NOMO-1 (cell line): Measurements from ENCODE around the gene GNG7.
"Not testable (repeated sequence)": the region's sequence is repeated elsewhere in the genome, so short reads cannot be mapped to it uniquely, and the experiment has no call there.

ENCODE experiments used
- DNase-seq, 2 experiments: peaks; one replicate each; lab custom pipeline; 2025; ENCODE audit not compliant: unreplicated experiment in 2 of 2; lab: John Stamatoyannopoulos, UW

Gene GNG7

DNA sequence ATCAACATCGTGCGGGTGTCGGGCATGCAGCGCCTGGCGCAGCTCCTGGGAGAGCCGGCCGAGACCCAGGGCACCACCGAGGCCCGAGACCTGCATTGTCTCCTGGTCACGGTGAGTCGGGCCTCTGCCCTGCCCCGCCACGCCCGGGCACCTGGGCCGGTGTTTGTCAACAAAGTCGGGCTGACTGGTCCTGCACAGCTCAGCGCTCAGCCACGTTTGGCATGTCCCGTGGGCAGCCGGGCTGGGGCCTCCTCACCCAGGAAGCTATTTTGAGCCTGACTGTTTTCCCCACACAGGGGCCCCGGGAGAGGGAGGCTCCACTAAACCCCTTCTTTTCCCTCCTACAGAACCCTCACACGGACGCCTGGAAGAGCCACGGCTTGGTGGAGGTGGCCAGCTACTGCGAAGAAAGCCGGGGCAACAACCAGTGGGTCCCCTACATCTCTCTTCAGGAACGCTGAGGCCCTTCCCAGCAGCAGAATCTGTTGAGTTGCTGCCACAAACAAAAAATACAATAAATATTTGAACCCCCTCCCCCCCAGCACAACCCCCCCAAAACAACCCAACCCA, 225.3 kb downstream of the GNG7 start:
- no peak for DNase-seq

DNA sequence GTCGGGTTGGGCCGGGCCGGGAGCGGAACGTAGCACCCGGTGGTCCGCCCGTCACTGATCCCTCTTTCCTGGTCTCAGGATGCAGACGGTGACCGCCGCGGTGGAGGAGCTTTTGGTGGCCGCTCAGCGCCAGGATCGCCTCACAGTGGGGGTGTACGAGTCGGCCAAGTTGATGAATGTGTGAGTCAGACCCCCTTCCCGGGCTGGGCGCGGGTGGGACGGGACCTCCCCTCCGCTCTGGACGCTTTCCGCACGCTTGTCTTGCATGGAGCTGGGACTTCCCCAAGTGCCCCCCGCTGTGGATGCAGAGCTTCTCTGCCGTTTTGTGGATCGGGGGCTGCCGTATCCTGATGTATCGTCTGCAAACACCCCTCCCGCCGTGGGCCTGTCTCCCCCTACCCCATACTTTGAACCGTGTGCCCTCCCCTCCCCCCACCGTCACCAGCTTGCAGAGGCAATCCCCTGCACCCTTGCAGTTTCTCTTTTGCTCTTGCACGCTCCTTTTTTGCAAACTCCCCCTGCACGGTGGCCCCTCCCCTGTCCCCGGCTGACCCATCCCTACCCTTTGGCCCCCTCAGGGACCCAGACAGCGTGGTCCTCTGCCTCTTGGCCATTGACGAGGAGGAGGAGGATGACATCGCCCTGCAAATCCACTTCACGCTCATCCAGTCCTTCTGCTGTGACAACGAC, 225.9 kb downstream of the GNG7 start:
- DNase-seq: peak in 1 of 2 experiments; percentile 57

DNA sequence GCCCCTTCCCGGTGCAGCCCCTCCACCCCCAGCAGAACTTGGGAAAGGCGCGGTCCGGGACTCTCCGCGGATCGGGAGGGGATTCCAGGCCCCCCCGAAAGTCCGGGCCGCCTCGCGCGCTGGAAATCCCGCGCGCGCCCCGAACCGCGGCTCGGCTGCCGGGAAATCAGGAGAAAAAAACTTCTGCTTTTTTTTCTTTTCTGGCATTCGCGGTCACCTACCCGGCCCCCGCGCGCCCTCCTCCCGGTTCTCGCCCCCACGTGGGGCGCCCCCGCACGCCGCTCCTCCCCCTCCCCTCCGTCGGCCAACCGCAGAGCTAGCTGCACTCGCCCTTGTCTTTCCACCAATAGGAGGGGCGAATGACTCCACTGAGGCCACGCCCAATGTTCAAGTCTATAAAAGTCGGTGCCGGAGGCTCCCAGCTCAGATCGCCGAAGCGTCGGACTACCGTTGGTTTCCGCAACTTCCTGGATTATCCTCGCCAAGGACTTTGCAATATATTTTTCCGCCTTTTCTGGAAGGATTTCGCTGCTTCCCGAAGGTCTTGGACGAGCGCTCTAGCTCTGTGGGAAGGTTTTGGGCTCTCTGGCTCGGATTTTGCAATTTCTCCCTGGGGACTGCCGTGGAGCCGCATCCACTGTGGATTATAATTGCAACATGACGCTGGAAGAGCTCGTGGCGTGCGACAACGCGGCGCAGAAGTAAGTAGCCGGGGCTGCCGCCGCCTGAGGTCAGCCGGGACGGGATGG, 226.6 kb downstream of the GNG7 start, which contains the start of gene GADD45B:
GADD45B (plus strand) TSS at position 426 of the 749 bp plus-strand sequence; CDS start at position 658, 232 bp downstream.
- DNase-seq: peak; percentile 96 to 98

DNA sequence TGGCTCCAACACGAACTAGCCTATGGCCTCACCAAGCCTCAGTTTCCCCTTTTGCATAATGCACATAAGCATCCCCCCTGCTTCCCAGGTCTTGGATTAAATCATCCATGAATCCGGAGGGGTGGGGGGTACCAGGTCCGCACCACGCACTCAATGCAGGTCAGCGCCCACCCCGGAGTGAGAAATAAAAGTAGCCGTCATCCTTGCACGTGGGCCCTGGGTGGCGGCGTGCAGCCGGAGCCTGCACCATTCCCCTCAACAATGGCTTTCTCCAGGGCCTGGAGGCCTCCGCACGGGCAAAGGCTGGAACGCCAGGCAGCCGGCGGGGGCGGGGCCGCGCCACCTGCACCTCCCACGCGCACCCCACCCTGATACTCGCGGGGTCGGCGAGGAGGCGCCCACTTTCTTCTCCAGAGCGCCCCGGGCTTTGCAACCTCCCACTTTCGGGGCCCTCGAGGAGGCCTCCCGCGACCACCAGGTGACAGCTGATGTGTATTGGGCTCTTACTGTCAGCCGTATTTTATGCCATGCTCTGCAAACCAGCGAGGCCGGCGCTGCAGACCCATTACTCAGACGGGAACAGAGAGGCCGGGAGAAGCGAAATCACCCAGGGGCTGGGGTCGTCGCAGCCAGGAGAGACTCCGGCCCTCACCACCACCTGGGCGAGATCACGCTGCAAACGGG, 227.3 kb downstream of the GNG7 start:
- peak; percentile 53 to 57 for DNase-seq

DNA sequence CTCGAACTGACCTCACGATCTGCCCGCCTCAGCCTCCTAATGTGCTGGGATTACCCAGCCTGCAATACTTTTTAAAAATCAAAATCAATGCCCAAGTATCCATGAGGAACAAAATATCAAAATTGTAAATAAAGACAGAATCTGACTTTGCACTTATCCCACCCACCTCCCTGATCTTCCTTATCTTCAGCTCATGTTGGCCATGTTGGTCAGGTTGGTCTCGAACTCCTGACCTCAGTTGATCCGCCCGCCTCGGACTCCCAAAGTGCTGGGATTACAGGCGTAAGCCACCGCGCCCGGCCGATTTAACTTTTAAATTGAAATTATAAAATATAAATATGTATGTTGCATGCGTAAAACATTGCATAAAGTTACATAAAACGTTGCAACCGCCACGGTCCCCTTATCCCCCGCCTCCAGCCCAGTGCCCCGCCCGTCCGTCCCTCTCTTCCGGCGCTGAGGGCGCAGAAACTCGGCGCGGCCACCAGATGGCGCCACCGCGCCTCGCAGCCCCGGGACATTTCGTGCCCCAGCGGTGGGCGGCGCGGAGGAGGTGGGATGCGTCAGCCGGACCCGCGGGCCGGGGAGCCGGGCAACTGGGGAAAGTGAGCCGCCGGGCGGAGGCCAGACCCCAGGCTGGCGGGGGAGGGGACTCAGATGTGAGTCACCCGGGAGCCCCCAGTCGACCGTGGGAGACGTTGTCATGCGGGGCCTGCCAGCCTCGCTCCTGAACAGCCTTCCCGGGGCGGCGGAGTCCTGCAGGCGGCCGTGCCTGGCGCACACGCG, 228.1 kb downstream of the GNG7 start:
- peak; percentile 85 for DNase-seq

DNA sequence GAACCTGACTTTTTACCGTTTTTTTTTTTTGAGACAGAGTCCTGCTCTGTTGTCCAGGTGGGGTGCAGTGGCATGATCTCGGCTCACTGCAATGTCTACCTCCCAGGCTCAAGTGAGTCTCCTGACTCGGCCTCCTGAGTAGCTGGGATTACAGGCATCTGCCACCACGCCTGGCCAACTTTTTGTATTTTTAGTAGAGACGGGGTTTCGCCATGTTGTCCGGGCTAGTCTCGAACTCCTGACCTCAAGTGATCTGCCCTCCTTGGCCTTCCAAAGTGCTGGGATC, 232.6 kb downstream of the GNG7 start:
- DNase-seq: not testable (repeated sequence)

DNA sequence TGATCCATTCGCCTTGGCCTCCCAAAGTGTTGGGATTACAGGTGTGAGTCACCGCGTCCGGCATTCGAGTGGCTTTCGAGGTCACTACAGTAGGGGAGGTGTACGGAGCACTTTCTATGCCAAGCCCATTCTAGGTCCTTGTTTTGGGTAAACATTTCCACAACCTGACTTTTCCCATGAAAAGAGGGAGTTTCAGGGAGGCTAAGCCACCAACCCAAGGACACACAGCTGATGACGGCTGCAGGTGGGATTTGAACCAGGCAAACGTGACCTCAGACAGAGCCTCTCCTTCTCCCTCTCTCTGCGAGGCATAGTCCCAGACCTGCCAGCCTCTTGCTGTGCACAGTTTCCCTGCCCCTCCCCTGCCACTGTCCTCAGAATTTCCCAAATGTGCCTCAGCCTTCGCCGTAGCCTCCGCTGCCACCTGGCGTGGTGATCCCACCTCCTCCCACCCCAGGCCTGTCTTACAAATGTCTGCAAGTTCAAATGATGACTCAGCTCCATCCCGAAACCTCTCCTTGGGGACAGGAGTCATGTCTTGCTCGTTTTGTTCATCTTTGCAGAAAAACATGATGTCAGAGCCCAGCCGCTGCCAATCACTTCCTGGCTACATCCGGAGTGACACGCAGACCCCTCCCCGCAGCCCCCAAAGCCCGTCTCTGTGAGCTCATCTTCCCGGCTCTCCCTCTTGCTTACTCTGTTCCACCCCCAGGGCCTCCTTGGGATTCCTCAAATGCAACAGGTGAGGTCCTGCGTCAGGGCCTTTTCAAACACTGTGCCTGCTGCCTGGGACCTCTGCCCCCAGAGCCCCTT, 233.2 kb downstream of the GNG7 start:
- no peak for DNase-seq

DNA sequence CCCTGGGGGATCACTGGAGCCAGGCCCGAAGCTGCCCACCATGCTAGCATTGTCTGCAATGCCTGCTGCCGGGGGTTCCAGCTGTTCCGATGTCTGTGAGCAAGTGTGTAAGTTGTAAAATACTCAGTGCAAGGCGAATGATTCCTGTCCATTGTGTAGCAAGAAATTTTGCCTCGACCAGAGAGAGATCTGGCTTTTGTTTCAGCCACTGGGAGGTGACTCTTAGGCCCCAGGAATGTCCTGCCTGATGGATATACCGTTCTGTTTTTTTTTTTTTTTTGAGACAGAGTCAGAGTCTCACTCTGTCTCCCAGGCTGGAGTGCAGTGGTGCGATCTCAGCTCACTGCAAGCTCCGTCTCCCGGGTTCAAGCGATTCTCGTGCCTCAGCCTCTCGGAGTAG, 233.9 kb downstream of the GNG7 start:
- DNase-seq: no peak

DNA sequence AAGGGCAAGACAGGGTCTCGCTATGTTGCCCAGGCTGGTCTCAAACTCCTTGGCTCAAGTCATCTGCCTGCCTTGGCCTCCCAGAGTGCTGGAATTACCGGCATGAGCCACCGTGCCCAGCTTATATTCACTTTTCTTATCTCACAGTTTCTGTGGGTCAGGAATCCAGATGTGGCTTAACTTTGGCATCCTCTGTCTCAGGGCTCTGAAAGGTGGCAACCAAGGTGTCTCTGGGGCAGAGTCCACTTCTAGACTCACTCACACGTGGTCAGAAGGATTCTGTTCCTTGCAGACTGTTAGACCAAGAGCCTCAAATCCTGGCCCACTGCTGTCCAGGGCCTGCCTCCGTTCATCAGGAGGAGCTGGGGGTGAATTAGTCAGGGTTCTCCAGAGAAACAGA, 238.1 kb downstream of the GNG7 start:
- DNase-seq: no peak

DNA sequence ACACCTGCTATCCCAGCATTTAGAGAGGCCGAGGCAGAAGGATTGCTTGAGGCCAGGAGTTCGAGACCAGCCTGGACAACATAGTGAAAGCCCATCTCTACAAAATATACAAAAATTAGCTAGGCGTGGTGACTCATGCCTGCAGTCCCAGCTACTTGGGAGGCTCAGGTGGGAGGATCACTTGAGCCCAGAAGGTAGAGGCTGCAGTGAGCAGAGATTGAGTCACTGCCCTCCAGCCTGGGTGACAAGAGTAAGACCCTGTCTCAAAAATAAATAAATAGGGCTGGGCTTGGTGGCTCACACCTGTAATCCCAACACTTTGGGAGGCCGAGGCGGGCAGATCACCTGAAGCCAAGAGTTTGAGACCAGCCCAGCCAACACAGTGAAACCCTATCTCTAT, 238.8 kb downstream of the GNG7 start:
- DNase-seq: not testable (repeated sequence)

DNA sequence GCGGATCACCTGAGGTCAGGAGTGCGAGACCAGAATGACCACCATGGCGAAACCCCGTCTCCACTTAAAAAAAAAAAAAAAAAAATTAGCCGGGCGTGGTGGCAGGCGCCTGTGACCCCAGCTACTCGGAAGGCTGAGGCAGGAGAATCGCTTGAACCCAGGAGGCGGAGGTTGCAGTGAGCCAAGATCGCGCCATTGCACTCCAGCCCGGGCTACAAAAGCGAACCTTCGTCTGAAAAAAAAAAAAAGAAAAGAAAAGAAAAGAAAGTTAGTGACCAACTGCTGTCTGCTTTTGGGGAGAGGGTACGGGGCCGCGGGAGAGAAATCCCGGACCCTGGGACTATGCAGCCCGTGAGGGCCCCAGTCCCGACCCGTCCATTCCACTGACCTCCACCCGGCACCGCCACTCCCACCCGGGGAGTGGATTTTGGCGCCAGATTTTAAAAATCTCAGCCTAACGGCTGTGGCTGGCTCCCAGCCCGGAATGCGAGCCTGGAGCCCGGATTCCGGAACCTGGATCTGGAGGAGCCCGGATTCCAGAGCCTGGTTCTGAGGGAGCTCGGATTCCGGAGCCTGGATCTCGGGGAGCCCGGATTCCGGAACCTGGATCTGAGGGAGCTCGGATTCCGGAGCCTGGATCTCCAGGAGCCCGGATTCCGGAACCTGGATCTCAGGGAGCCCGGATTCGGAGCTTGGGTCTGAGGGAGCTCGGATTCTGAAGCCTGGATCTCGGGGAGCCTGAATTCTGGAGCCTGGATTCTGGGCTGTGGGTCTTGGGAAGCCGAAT, 239.7 kb downstream of the GNG7 start:
- DNase-seq: no peak

DNA sequence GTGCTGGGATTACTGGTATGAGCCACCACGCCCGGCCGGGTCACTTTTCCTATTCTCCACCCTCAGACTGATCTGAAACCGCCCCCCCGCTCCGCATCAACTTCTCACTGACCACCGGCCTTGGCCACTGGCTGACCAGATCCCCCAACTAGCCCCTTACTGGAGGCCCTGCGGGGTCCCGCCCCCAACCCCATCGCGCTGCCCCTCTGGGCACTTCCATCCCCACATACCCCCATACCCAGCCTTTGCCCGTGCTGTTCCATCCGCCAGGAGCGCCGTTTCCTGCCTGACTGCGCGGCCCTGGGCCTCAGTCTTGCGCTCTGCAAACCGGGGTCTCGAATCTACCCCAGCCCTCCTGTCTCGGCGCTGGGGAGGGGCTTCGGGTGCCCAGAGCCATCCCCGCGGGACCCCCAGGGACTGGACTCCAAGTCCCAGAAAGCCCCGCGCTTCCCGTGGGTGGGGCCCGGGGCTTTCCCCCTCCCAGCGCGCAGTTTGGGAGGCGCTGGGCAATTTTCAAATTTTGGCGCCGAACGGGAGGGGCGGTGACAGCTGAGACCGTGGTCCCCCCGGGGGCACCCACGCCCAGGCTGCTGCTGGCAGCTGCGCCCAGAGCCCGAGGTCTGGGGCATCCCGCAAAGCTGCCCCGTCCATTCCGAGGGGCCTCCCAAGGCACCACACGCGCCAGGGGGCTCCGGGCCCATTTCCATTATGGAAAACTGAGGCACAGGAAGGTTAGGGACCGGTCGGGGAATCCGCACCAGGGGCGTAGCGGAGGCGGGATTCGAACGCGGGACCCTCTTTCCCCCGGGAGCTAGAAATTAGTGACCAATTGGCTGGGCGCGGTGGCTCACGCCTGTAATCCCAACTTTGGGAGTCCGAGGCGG, 240.5 kb downstream of the GNG7 start:
- peak; percentile 26 to 68 for DNase-seq
